Ectodermal cell (in vitro differentiated cells): ENCODE results near the gene TUBGCP2.

ENCODE experiments used
- H3K27ac ChIP-seq: 2 replicates; pipeline ENCODE4 v1.7.0; 2013; ENCODE audit warnings: mild to moderate bottlenecking, low read depth, low read length; ENCODE audit not compliant: insufficient read depth, poor library complexity, severe bottlenecking
- H3K27me3 ChIP-seq: 2 replicates; pipeline ENCODE4 v1.7.0; 2013; ENCODE audit warnings: mild to moderate bottlenecking, low read length; ENCODE audit not compliant: insufficient read depth, control insufficient read depth, poor library complexity, severe bottlenecking
- H3K36me3 ChIP-seq: one replicate; pipeline ENCODE4 v1.7.0; 2013; ENCODE audit warnings: low read length; ENCODE audit not compliant: control insufficient read depth, insufficient read depth
- H3K4me1 ChIP-seq: one replicate; pipeline ENCODE4 v1.7.0; 2013; ENCODE audit warnings: low read length; ENCODE audit not compliant: control insufficient read depth, insufficient read depth
- H3K4me3 ChIP-seq: 2 replicates; pipeline ENCODE4 v1.7.0; 2013; ENCODE audit warnings: low read depth, low read length, control low read depth; ENCODE audit not compliant: insufficient read depth
- H3K9me3 ChIP-seq: 2 replicates; pipeline ENCODE4 v1.7.0; 2013; ENCODE audit warnings: mild to moderate bottlenecking, low read length, moderate library complexity; ENCODE audit not compliant: control insufficient read depth
- WGBS, 2 experiments: methylation state at CpG; one replicate each; pipeline ENCODE4 v1.1.7; 2013; ENCODE audit warnings: missing lambda C conversion rate in 2 of 2; 5-methylcytosine and 5-hydroxymethylcytosine counted together

TUBGCP2 gene

GRCh38 chr10:133278577-133279265 lies 30.0 kb downstream of the TUBGCP2 start:
- Histone ChIP-seq H3K36me3 (no peaks in the 10 kb centered on the region), H3K9me3 (no peaks in the 10 kb centered on the region), H3K4me3 (no peak overlapping the region), H3K4me1 (peaks cover 23% of the 10 kb centered on the region), H3K27me3 (peaks cover 20% of the 10 kb centered on the region), H3K27ac (no peak overlapping the region)
- WGBS, 2 experiments, result 90 to 91% methylated on average over 19 of the region's 19 CpGs

GRCh38 chr10:133277993-133278576 lies 30.6 kb downstream of the TUBGCP2 start:
- H3K4me1 ChIP-seq, result peaks cover 23% of the 10 kb centered on the region
- no peak overlapping the region for H3K4me3 ChIP-seq
- WGBS, 2 experiments, result 93 to 94% methylated on average over 12 of the region's 12 CpGs
- H3K9me3 ChIP-seq, result no peaks in the 10 kb centered on the region
- H3K27me3 ChIP-seq, result peaks cover 20% of the 10 kb centered on the region
- H3K36me3 ChIP-seq, result no peaks in the 10 kb centered on the region
- no peak overlapping the region for H3K27ac ChIP-seq

- Histone ChIP-seq H3K27ac (no peak overlapping the region), H3K27me3 (peaks cover 20% of the 10 kb centered on the region), H3K4me1 (peaks cover 23% of the 10 kb centered on the region), H3K36me3 (no peaks in the 10 kb centered on the region), H3K9me3 (no peaks in the 10 kb centered on the region), H3K4me3 (no peak overlapping the region)
- 86 to 87% methylated on average over 25 of the region's 25 CpGs for WGBS, 2 experiments
Measured at GRCh38 chr10:133277277-133277992, 31.2 kb downstream of the TUBGCP2 start.

GRCh38 chr10:133276435-133277201 lies 32.1 kb downstream of the TUBGCP2 start, which contains the start of gene ADAM8:
ADAM8 (minus strand) TSS chr10:133276868; CDS start chr10:133276817, 51 bp downstream.
- H3K4me3 ChIP-seq, result peak within 1 kb of the TSS; percentile 20
- peaks cover 23% of the 10 kb centered on the region for H3K4me1 ChIP-seq
- no peaks in the 10 kb centered on the region for H3K9me3 ChIP-seq
- H3K36me3 ChIP-seq, result no peaks in the 10 kb centered on the region
- peaks cover 20% of the 10 kb centered on the region for H3K27me3 ChIP-seq
- H3K27ac ChIP-seq, result no peak within 1 kb of the TSS
- 9 to 10% methylated on average over 63 of the region's 63 CpGs for WGBS, 2 experiments

GRCh38 chr10:133276100-133276434 lies 32.6 kb downstream of the TUBGCP2 start:
- Histone ChIP-seq H3K36me3 (no peaks in the 10 kb centered on the region), H3K27me3 (peaks cover 20% of the 10 kb centered on the region), H3K27ac (no peak overlapping the region), H3K4me1 (peaks cover 23% of the 10 kb centered on the region), H3K9me3 (no peaks in the 10 kb centered on the region), H3K4me3 (peak overlapping the region; percentile 20)
- WGBS, 2 experiments, result 58 to 65% methylated on average over 6 of the region's 6 CpGs

- Histone ChIP-seq H3K36me3 (no peaks in the 10 kb centered on the region), H3K9me3 (no peaks in the 10 kb centered on the region), H3K27me3 (peaks cover 20% of the 10 kb centered on the region), H3K27ac (no peak overlapping the region), H3K4me3 (no peak overlapping the region), H3K4me1 (peaks cover 23% of the 10 kb centered on the region)
- WGBS, 2 experiments, result 59 to 61% methylated on average over 12 of the region's 12 CpGs
Measured at GRCh38 chr10:133275684-133276092, 33.0 kb downstream of the TUBGCP2 start.

- Histone ChIP-seq H3K4me1 (peaks cover 23% of the 10 kb centered on the region), H3K36me3 (no peaks in the 10 kb centered on the region), H3K4me3 (no peak overlapping the region), H3K27ac (no peak overlapping the region), H3K27me3 (peaks cover 20% of the 10 kb centered on the region), H3K9me3 (no peaks in the 10 kb centered on the region)
- 70 to 72% methylated on average over 26 of the region's 26 CpGs for WGBS, 2 experiments
Measured at GRCh38 chr10:133274751-133275683, 33.7 kb downstream of the TUBGCP2 start.

- Histone ChIP-seq H3K27me3 (peaks cover 20% of the 10 kb centered on the region), H3K4me1 (peaks cover 23% of the 10 kb centered on the region), H3K27ac (no peak overlapping the region), H3K36me3 (no peaks in the 10 kb centered on the region), H3K9me3 (no peaks in the 10 kb centered on the region), H3K4me3 (no peak overlapping the region)
- 93 to 94% methylated on average over 28 of the region's 28 CpGs for WGBS, 2 experiments
Measured at GRCh38 chr10:133273534-133274143, 35.0 kb downstream of the TUBGCP2 start.

- H3K27ac ChIP-seq, result no peak overlapping the region
- no peaks in the 10 kb centered on the region for H3K36me3 ChIP-seq
- 94 to 95% methylated on average over 25 of the region's 25 CpGs for WGBS, 2 experiments
- peaks cover 23% of the 10 kb centered on the region for H3K4me1 ChIP-seq
- peaks cover 20% of the 10 kb centered on the region for H3K27me3 ChIP-seq
- H3K4me3 ChIP-seq, result no peak overlapping the region
- H3K9me3 ChIP-seq, result no peaks in the 10 kb centered on the region
Measured at GRCh38 chr10:133272964-133273420, 35.7 kb downstream of the TUBGCP2 start.
